Neuronal stem cell (in vitro differentiated cells): Measurements from ENCODE around the gene CYP27B1.
A peak's percentile ranks its signal among the peaks of the same experiment; 100 is the strongest.

Experiments used
- DNase-seq: peaks from one replicate; pipeline ENCODE4 v3.0.0-alpha.2; 2013; ENCODE audit warnings: low spot score
- H2AFZ ChIP-seq: one replicate; pipeline ENCODE4 v1.6.1; 2013; ENCODE audit warnings: mild to moderate bottlenecking, low read length, inconsistent platforms
- H2AK5ac ChIP-seq: 2 replicates; pipeline ENCODE4 v1.6.1; 2013; ENCODE audit warnings: low read depth, mild to moderate bottlenecking, inconsistent platforms, low read length, moderate library complexity, mixed read lengths
- H2BK120ac ChIP-seq: 2 replicates; pipeline ENCODE4 v1.6.1; 2013; ENCODE audit warnings: low read depth, mild to moderate bottlenecking, inconsistent platforms, low read length, moderate library complexity, mixed read lengths
- H2BK12ac ChIP-seq: one replicate; pipeline ENCODE4 v1.6.1; 2013; ENCODE audit warnings: low read length, inconsistent platforms
- H2BK15ac ChIP-seq: 2 replicates; pipeline ENCODE4 v1.6.1; 2013; ENCODE audit warnings: mild to moderate bottlenecking, low read length, inconsistent platforms, mixed read lengths
- H2BK5ac ChIP-seq: one replicate; pipeline ENCODE4 v1.6.1; 2013; ENCODE audit warnings: inconsistent platforms, mild to moderate bottlenecking, low read length, moderate library complexity
- H3K14ac ChIP-seq: one replicate; pipeline ENCODE4 v1.6.1; 2013; ENCODE audit warnings: low read length, inconsistent platforms
- H3K18ac ChIP-seq: 2 replicates; pipeline ENCODE4 v1.6.1; 2013; ENCODE audit warnings: low read length, inconsistent platforms
- H3K23ac ChIP-seq: 2 replicates; pipeline ENCODE4 v1.6.1; 2013; ENCODE audit warnings: low read depth, mild to moderate bottlenecking, mixed read lengths, low read length, inconsistent platforms; ENCODE audit not compliant: poor library complexity
- H3K27ac ChIP-seq: replicated peaks from 3 replicates; pipeline ENCODE4 v1.5.1; 2013; ENCODE audit warnings: low read length, inconsistent platforms
- H3K27me3 ChIP-seq, 3 experiments: 2 replicates each; pipeline ENCODE4 v1.6.1; 2013; ENCODE audit warnings: low read length in 3 of 3, mild to moderate bottlenecking in 2 of 3, inconsistent platforms in 1 of 3, low read depth in 1 of 3, mixed read lengths in 1 of 3, moderate library complexity in 1 of 3; ENCODE audit not compliant: control insufficient read depth in 3 of 3, insufficient read depth in 3 of 3
- H3K36me3 ChIP-seq, 2 donors: replicated peaks in 1 of 2; 2 replicates each; pipeline ENCODE4 v1.6.1; 2013; ENCODE audit warnings: low read length in 2 of 2; ENCODE audit not compliant: control insufficient read depth in 2 of 2, insufficient read depth in 2 of 2
- H3K4ac ChIP-seq: 2 replicates; pipeline ENCODE4 v1.6.1; 2013; ENCODE audit warnings: inconsistent platforms, mild to moderate bottlenecking, low read length, moderate library complexity
- H3K4me1 ChIP-seq, 2 donors: 1 replicate in 1 of 2; 2 replicates in 1 of 2; pipeline ENCODE4 v1.6.1; 2013; ENCODE audit warnings: low read length in 2 of 2, low read depth in 1 of 2; ENCODE audit not compliant: control insufficient read depth in 2 of 2, insufficient read depth in 1 of 2
- H3K4me2 ChIP-seq: one replicate; pipeline ENCODE4 v1.6.1; 2013; ENCODE audit warnings: mild to moderate bottlenecking, low read length, inconsistent platforms; ENCODE audit not compliant: insufficient read depth, poor library complexity, severe bottlenecking
- H3K4me3 ChIP-seq, 2 donors: 2 replicates each; pipeline ENCODE4 v1.5.1; 2013; ENCODE audit warnings: low read length in 2 of 2, mild to moderate bottlenecking in 2 of 2, inconsistent platforms in 1 of 2, moderate library complexity in 1 of 2
- H3K79me1 ChIP-seq: one replicate; pipeline ENCODE4 v1.6.1; 2013; ENCODE audit warnings: low read depth, mild to moderate bottlenecking, inconsistent platforms, low read length, moderate library complexity
- H3K9ac ChIP-seq: one replicate; pipeline ENCODE4 v1.6.1; 2013; ENCODE audit warnings: mild to moderate bottlenecking, low read depth, low read length, inconsistent platforms; ENCODE audit not compliant: poor library complexity
- H3K9me3 ChIP-seq, 2 donors: replicated peaks in 1 of 2; 2 replicates each; pipeline versions ENCODE3 to v1.6.1; 2013; ENCODE audit warnings: low read length in 2 of 2, mild to moderate bottlenecking in 2 of 2, inconsistent platforms in 1 of 2, low read depth in 1 of 2, mixed read lengths in 1 of 2, moderate library complexity in 1 of 2; ENCODE audit not compliant: control insufficient read depth in 2 of 2, insufficient read depth in 1 of 2
- H4K8ac ChIP-seq: one replicate; pipeline ENCODE4 v1.6.1; 2013; ENCODE audit warnings: low read depth, mild to moderate bottlenecking, inconsistent platforms, low read length, moderate library complexity
- H4K91ac ChIP-seq: one replicate; pipeline ENCODE4 v1.6.1; 2013; ENCODE audit warnings: low read length, low read depth, mild to moderate bottlenecking, inconsistent platforms; ENCODE audit not compliant: poor library complexity
- WGBS, 2 donors: extraction: QIAGEN DNeasy Blood & Tissue Kit; methylation state at CpG; one replicate each; pipeline ENCODE4 v1.1.7; 2013; ENCODE audit warnings: missing lambda C conversion rate in 2 of 2, mixed read lengths in 1 of 2; ENCODE audit not compliant: insufficient read length in 2 of 2, insufficient replicate concordance in 1 of 2; ENCODE audit errors: extremely low coverage in 2 of 2; 5-methylcytosine and 5-hydroxymethylcytosine counted together

Gene CYP27B1

DNA sequence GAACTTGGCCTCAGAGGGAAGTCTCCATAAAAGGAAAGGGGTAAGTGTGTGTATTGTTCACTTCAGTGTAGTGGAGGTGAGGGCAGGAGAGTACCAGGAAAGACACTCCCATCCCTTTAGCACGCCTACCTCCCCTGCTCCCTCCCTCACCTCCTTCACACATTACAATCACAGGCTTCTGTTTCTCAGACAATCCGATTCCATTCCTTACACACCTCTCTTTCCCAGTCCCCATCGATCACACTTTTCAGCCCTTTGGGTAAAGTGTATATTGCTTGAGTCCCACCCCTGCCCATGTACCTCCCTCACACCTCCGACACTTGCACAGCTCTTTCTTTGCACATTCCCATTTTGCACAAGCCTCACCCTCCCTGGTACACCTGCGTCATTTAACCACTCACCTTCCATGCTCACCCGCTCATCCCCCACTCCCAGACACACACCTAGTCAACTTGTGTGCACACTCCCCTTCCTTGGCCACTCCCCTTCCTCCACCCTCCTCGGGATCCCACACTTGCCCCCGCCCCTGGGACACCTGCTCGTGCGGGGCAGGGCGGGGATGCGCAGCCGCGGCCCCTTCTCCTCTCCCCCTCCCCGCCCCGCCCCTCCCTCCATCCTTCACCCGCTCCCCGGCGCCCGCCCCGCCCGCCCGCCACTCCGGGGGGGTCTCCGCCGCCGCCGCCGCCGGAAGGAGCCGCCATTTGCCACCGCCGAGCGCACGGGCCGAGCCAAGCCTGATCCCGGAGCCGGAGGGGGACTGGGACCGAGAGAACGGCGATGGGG is 12.3 kb downstream of the CYP27B1 start, which contains the start of gene MARCHF9:
MARCHF9 (plus strand) TSS at position 693 of the 783 bp plus-strand sequence. CDS start 426 bp downstream, outside the sequence.
- H3K4me2 ChIP-seq, result peak within 1 kb of the TSS; percentile 97
- peak within 1 kb of the TSS; percentile 61 for H2AFZ ChIP-seq
- H3K79me1 ChIP-seq, result peaks cover 13% of the 10 kb centered on the region
- no peak within 1 kb of the TSS for H2BK15ac ChIP-seq
- peak within 1 kb of the TSS; percentile 46 for H2AK5ac ChIP-seq
- H3K27me3 ChIP-seq, result peaks cover 0 to 13% (median 3%) of the 10 kb centered on the region in 3 experiments
- no peak within 1 kb of the TSS for H3K27ac ChIP-seq
- H3K14ac ChIP-seq, result no peak within 1 kb of the TSS
- H3K4ac ChIP-seq, result no peak within 1 kb of the TSS
- peak within 1 kb of the TSS; percentile 58 to 89 for H3K4me3 ChIP-seq
- no peak within 1 kb of the TSS for H2BK120ac ChIP-seq
- H3K18ac ChIP-seq, result peak within 1 kb of the TSS; percentile 84
- no peak for DNase-seq
- no CpG with 5 or more reads among the region's 41 CpGs for WGBS, 2 donors
- peak within 1 kb of the TSS; percentile 87 for H3K9ac ChIP-seq
- peaks cover 29 to 39% of the 10 kb centered on the region in 2 donors for H3K4me1 ChIP-seq
- no peak within 1 kb of the TSS for H4K8ac ChIP-seq
- H4K91ac ChIP-seq, result no peak within 1 kb of the TSS
- no peak within 1 kb of the TSS for H3K23ac ChIP-seq
- no peak within 1 kb of the TSS for H2BK5ac ChIP-seq
- peaks cover 17 to 46% of the 10 kb centered on the region in 2 donors for H3K36me3 ChIP-seq
- H2BK12ac ChIP-seq, result no peak within 1 kb of the TSS
- no peaks in the 10 kb centered on the region for H3K9me3 ChIP-seq

DNA sequence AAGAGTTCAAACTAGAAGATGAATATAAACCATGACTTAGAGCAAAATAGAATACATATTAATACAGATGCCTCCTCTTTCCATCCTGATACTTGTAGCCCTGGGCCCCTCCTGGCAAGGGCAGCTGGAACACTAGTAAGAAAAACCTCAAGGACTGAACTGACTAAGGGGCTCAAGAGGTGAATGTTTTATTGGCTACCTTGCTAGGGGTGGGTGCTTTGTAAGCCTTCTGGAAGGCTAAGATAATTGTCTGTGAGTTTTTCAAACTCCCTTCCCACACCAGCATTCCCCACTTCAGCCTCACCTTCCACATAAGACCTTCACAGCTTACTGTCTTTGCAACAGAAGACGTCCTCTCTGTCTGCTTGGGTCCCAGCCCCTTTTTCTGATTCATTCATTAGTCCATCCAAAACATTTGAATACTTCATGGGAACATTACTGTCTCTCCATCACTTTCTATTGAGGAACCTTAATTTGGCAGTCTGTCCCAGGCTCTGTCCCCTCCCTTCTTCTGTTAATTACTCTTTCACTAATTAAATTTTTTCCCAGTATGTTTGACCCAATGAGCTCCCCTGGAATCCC is 13.0 kb downstream of the CYP27B1 start:
- Histone ChIP-seq H2AK5ac (no peak overlapping the region), H3K9ac (no peak overlapping the region), H2BK12ac (no peak overlapping the region), H3K4me1 (peaks cover 29 to 39% of the 10 kb centered on the region in 2 donors), H2BK15ac (no peak overlapping the region), H2BK5ac (no peak overlapping the region), H3K4ac (no peak overlapping the region), H3K27ac (no peak overlapping the region), H3K79me1 (peaks cover 13% of the 10 kb centered on the region), H3K4me3 (no peak overlapping the region), H2AFZ (peak overlapping the region; percentile 61), H3K14ac (no peak overlapping the region), H4K91ac (no peak overlapping the region), H3K9me3 (no peaks in the 10 kb centered on the region), H3K18ac (no peak overlapping the region), H3K4me2 (no peak overlapping the region), H4K8ac (no peak overlapping the region), H3K27me3 (peaks cover 0 to 13% (median 3%) of the 10 kb centered on the region in 3 experiments), H2BK120ac (no peak overlapping the region), H3K23ac (no peak overlapping the region), H3K36me3 (peaks cover 19 to 46% of the 10 kb centered on the region in 2 donors)
- no peak for DNase-seq
- no CpG with 5 or more reads among the region's 1 CpG for WGBS, 2 donors

DNA sequence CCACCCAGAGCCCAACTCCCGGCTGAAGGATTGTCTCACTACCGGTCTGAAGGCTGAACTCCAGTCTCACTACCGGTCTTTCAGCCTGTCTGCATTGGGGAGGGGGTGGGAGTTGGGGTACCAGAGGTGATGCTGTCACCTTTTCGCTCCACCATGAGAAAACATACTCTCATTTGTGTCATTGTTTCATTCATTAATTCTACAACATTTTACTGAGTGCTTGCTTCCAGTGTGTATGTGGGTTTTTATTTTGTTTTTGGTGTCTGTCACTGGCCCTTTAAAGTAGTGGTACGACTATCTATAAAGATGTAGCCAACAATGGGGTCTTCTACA is 14.2 kb downstream of the CYP27B1 start:
- H3K23ac ChIP-seq, result no peak overlapping the region
- no peak overlapping the region for H4K91ac ChIP-seq
- H2AK5ac ChIP-seq, result no peak overlapping the region
- H3K9ac ChIP-seq, result no peak overlapping the region
- H3K4me1 ChIP-seq, result peaks cover 29 to 39% of the 10 kb centered on the region in 2 donors
- peak overlapping the region; percentile 2 for H2AFZ ChIP-seq
- peaks cover 0 to 13% (median 3%) of the 10 kb centered on the region in 3 experiments for H3K27me3 ChIP-seq
- H2BK120ac ChIP-seq, result no peak overlapping the region
- H3K79me1 ChIP-seq, result peaks cover 13% of the 10 kb centered on the region
- no peak for DNase-seq
- H2BK15ac ChIP-seq, result no peak overlapping the region
- no peak overlapping the region for H3K27ac ChIP-seq
- WGBS, 2 donors, result no CpG with 5 or more reads among the region's 5 CpGs
- no peak overlapping the region for H2BK5ac ChIP-seq
- peaks cover 19 to 45% of the 10 kb centered on the region in 2 donors for H3K36me3 ChIP-seq
- no peak overlapping the region for H2BK12ac ChIP-seq
- H3K18ac ChIP-seq, result no peak overlapping the region
- H3K4me3 ChIP-seq, result peak overlapping the region in 1 of 2 donors; percentile 15
- no peaks in the 10 kb centered on the region for H3K9me3 ChIP-seq
- H3K4ac ChIP-seq, result no peak overlapping the region
- peak overlapping the region; percentile 42 for H3K4me2 ChIP-seq
- no peak overlapping the region for H3K14ac ChIP-seq
- H4K8ac ChIP-seq, result no peak overlapping the region
